Body of pancreas (tissue), 4 donors: ENCODE results near the gene RAP1GAP2.

Experiments
- POLR2A ChIP-seq, 3 donors: fragments of 450-650 bp; IDR thresholded peaks; one replicate each; pipeline ENCODE4 v1.6.1; 2016; ENCODE audit warnings: antibody characterized with exemption in 3 of 3, mild to moderate bottlenecking in 2 of 3
- TF ChIP-seq, protein P1 (sequence below), 7 experiments: fragments of 450-650 bp in 4 of 7; fragments of 200-600 bp in 3 of 7; sonication (generic) in 3 of 7; IDR thresholded peaks; one replicate each; pipeline ENCODE4 v1.5.1; 2016 to 2019; ENCODE audit warnings: antibody characterized with exemption in 7 of 7

- TF ChIP-seq, protein P1, sequence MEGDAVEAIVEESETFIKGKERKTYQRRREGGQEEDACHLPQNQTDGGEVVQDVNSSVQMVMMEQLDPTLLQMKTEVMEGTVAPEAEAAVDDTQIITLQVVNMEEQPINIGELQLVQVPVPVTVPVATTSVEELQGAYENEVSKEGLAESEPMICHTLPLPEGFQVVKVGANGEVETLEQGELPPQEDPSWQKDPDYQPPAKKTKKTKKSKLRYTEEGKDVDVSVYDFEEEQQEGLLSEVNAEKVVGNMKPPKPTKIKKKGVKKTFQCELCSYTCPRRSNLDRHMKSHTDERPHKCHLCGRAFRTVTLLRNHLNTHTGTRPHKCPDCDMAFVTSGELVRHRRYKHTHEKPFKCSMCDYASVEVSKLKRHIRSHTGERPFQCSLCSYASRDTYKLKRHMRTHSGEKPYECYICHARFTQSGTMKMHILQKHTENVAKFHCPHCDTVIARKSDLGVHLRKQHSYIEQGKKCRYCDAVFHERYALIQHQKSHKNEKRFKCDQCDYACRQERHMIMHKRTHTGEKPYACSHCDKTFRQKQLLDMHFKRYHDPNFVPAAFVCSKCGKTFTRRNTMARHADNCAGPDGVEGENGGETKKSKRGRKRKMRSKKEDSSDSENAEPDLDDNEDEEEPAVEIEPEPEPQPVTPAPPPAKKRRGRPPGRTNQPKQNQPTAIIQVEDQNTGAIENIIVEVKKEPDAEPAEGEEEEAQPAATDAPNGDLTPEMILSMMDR (IDR thresholded peaks at IDR 0.05) = no peak
- no peak for TF ChIP-seq POLR2A (IDR thresholded peaks at IDR 0.05)
These were observed 83.8 kb downstream of the RAP1GAP2 start for GRCh38 chr17:2880050-2880449.
